OCI-LY1 (cell line): ENCODE measurements around the gene INSR.
A peak's percentile ranks its signal among the peaks of the same experiment; 100 is the strongest.

Experiments
- H2AFZ ChIP-seq: fragments of 200-600 bp; sonication (generic), shearing (Covaris generic); 2 replicates; pipeline ENCODE4 v1.6.0; 2014; ENCODE audit warnings: antibody characterized with exemption, mild to moderate bottlenecking, low read length
- H3F3A ChIP-seq: fragments of 200-600 bp; sonication (generic), shearing (Covaris generic); 2 replicates; pipeline ENCODE4 v1.6.0; 2014; ENCODE audit warnings: mild to moderate bottlenecking, antibody characterized with exemption, low read length, moderate library complexity; ENCODE audit not compliant: insufficient read depth
- H3K27ac ChIP-seq: fragments of 200-600 bp; sonication (generic); 2 replicates; pipeline ENCODE4 v1.5.1; 2014; ENCODE audit warnings: low read length, mixed run types, mild to moderate bottlenecking, low read depth; ENCODE audit not compliant: poor library complexity, severe bottlenecking
- H3K27me3 ChIP-seq: fragments of 200-600 bp; sonication (generic); 2 replicates; pipeline ENCODE4 v1.6.0; 2014; ENCODE audit warnings: antibody characterized with exemption, mild to moderate bottlenecking, low read length, moderate library complexity; ENCODE audit not compliant: insufficient read depth
- H3K36me3 ChIP-seq: fragments of 200-600 bp; sonication (generic); 2 replicates; pipeline ENCODE4 v1.6.1; 2014; ENCODE audit warnings: mild to moderate bottlenecking, antibody characterized with exemption, low read length, moderate library complexity, mixed read lengths; ENCODE audit not compliant: insufficient read depth
- H3K4me1 ChIP-seq: fragments of 200-600 bp; sonication (generic); 2 replicates; pipeline ENCODE4 v1.5.1; 2014; ENCODE audit warnings: mild to moderate bottlenecking, low read length, moderate library complexity; ENCODE audit not compliant: insufficient read depth, severe bottlenecking
- H3K4me2 ChIP-seq: fragments of 200-600 bp; sonication (generic), shearing (Covaris generic); 2 replicates; pipeline ENCODE4 v1.6.1; 2014; ENCODE audit warnings: low read length
- H3K4me3 ChIP-seq: fragments of 200-600 bp; sonication (generic); 2 replicates; pipeline ENCODE4 v1.5.1; 2014; ENCODE audit warnings: low read length, low read depth, mild to moderate bottlenecking, mixed read lengths; ENCODE audit not compliant: poor library complexity, severe bottlenecking
- H3K79me2 ChIP-seq: fragments of 200-600 bp; shearing (Covaris generic); 2 replicates; pipeline ENCODE4 v1.6.1; 2016; ENCODE audit warnings: mixed run types, low read length, mixed read lengths; ENCODE audit not compliant: insufficient read depth
- H3K9ac ChIP-seq: fragments of 200-600 bp; sonication (generic), shearing (Covaris generic); 2 replicates; pipeline ENCODE4 v1.6.1; 2014; ENCODE audit warnings: mild to moderate bottlenecking, low read length, mixed read lengths
- H3K9me2 ChIP-seq: fragments of 200-600 bp; sonication (generic), shearing (Covaris generic); 2 replicates; pipeline ENCODE4 v1.6.1; 2014; ENCODE audit warnings: low read depth, mild to moderate bottlenecking, low read length, mixed read lengths
- H3K9me3 ChIP-seq: fragments of 200-600 bp; shearing (Covaris generic); 2 replicates; pipeline ENCODE4 v1.6.1; 2014; ENCODE audit warnings: low read length, mixed read lengths
- H4K20me1 ChIP-seq: fragments of 200-600 bp; sonication (generic), shearing (Covaris generic); 2 replicates; pipeline ENCODE4 v1.6.0; 2016; ENCODE audit warnings: mild to moderate bottlenecking, low read length; ENCODE audit not compliant: insufficient read depth
- CTCF ChIP-seq: fragments of 200-600 bp; sonication (generic), shearing (Covaris generic); IDR thresholded peaks from 2 replicates; pipeline ENCODE4 v1.5.1; 2017; ENCODE audit warnings: mild to moderate bottlenecking, antibody characterized with exemption, low read length, moderate library complexity, mixed read lengths
- EZH2 ChIP-seq: fragments of 200-600 bp; sonication (generic), shearing (Covaris generic); IDR thresholded peaks from 2 replicates; pipeline ENCODE4 v1.8.0; 2017; ENCODE audit warnings: borderline replicate concordance, mixed run types, mild to moderate bottlenecking, antibody characterized with exemption, low read length, moderate library complexity, mixed read lengths

INSR gene

GRCh38 chr19:7101498-7102253, 192.5 kb downstream of the INSR start:
- Histone ChIP-seq H3K9ac (no peak overlapping the region), H3K36me3 (no peaks in the 10 kb centered on the region), H3K4me3 (no peak overlapping the region), H3K4me2 (no peak overlapping the region), H3K27me3 (no peaks in the 10 kb centered on the region), H3K9me3 (no peaks in the 10 kb centered on the region), H2AFZ (no peak overlapping the region), H3K4me1 (peaks cover 32% of the 10 kb centered on the region), H3F3A (no peaks in the 10 kb centered on the region), H4K20me1 (no peaks in the 10 kb centered on the region), H3K9me2 (no peaks in the 10 kb centered on the region), H3K27ac (no peak overlapping the region), H3K79me2 (no peaks in the 10 kb centered on the region)
- no peak for TF ChIP-seq CTCF
- TF ChIP-seq EZH2 = no peak

GRCh38 chr19:7099597-7099921, 194.7 kb downstream of the INSR start:
- Histone ChIP-seq H3K9me3 (peaks cover 6% of the 10 kb centered on the region; the same call in 1 of the 2 replicates), H3K27ac (peak overlapping the region; percentile 28), H3F3A (no peaks in the 10 kb centered on the region), H3K9ac (peak overlapping the region; percentile 72), H3K4me3 (peak overlapping the region; percentile 63), H3K27me3 (no peaks in the 10 kb centered on the region), H3K4me1 (peaks cover 26% of the 10 kb centered on the region), H3K36me3 (no peaks in the 10 kb centered on the region; the same call in 1 of the 2 replicates), H4K20me1 (no peaks in the 10 kb centered on the region), H3K79me2 (no peaks in the 10 kb centered on the region), H3K4me2 (peak overlapping the region; percentile 64), H2AFZ (no peak overlapping the region), H3K9me2 (no peaks in the 10 kb centered on the region)
- no peak for TF ChIP-seq EZH2
- no peak for TF ChIP-seq CTCF

- H3K79me2 ChIP-seq = no peaks in the 10 kb centered on the region
- H3K36me3 ChIP-seq = no peaks in the 10 kb centered on the region; the same call in 1 of the 2 replicates
- H4K20me1 ChIP-seq = no peaks in the 10 kb centered on the region
- H3K9me2 ChIP-seq = no peaks in the 10 kb centered on the region
- H3K9me3 ChIP-seq = peaks cover 6% of the 10 kb centered on the region; the same call in 1 of the 2 replicates
- H3K4me1 ChIP-seq = peaks cover 23% of the 10 kb centered on the region
- H3K27ac ChIP-seq = peak overlapping the region; percentile 58
- no peaks in the 10 kb centered on the region for H3K27me3 ChIP-seq
- no peak overlapping the region for H2AFZ ChIP-seq
- H3F3A ChIP-seq = no peaks in the 10 kb centered on the region
- TF ChIP-seq EZH2 = no peak
- TF ChIP-seq CTCF = no peak
- peak overlapping the region; percentile 63 for H3K4me3 ChIP-seq
- H3K9ac ChIP-seq = peak overlapping the region; percentile 72
- H3K4me2 ChIP-seq = peak overlapping the region; percentile 64
Measured at GRCh38 chr19:7098701-7099596, 195.3 kb downstream of the INSR start.
